Measurements from ENCODE around the gene PILRB.

PILRB gene

GRCh38 chr7:100413346-100413745 is 55.4 kb downstream of the PILRB start:
- DNase-seq: no peak

GRCh38 chr7:100413889-100414288 is 56.0 kb downstream of the PILRB start:
- DNase-seq: no peak

- no peak for DNase-seq
These were observed 57.5 kb downstream of the PILRB start for GRCh38 chr7:100415448-100415847.
